Measurements from ENCODE around the gene PTPRN2.

Gene PTPRN2

GRCh38 chr7:157977717-157978496 is 609.7 kb downstream of the PTPRN2 start:
- no peak for DNase-seq

- no peak for DNase-seq
Measured at GRCh38 chr7:157977306-157977705, 610.3 kb downstream of the PTPRN2 start.

GRCh38 chr7:157976406-157976805 is 611.2 kb downstream of the PTPRN2 start:
- no peak for DNase-seq

- DNase-seq, result no peak
Measured at GRCh38 chr7:157975401-157976372, 611.9 kb downstream of the PTPRN2 start.

- no peak for DNase-seq
Measured at GRCh38 chr7:157974678-157975230, 612.9 kb downstream of the PTPRN2 start.

- DNase-seq, result no peak
Measured at GRCh38 chr7:157973971-157974677, 613.5 kb downstream of the PTPRN2 start.

- DNase-seq, result no peak
Measured at GRCh38 chr7:157972914-157973313, 614.7 kb downstream of the PTPRN2 start.

GRCh38 chr7:157971501-157971900 is 616.1 kb downstream of the PTPRN2 start:
- DNase-seq, result no peak

GRCh38 chr7:157970744-157971143 is 616.9 kb downstream of the PTPRN2 start:
- no peak for DNase-seq

- no peak for DNase-seq
Measured at GRCh38 chr7:157969995-157970394, 617.6 kb downstream of the PTPRN2 start.

- no peak for DNase-seq
Measured at GRCh38 chr7:157966490-157966889, 621.1 kb downstream of the PTPRN2 start.

GRCh38 chr7:157964521-157964920 is 623.1 kb downstream of the PTPRN2 start:
- no peak for DNase-seq

GRCh38 chr7:157964016-157964415 is 623.6 kb downstream of the PTPRN2 start:
- no peak for DNase-seq

GRCh38 chr7:157963526-157963925 is 624.1 kb downstream of the PTPRN2 start:
- DNase-seq, result no peak

- no peak for DNase-seq
Measured at GRCh38 chr7:157962458-157963306, 624.9 kb downstream of the PTPRN2 start.

- no peak for DNase-seq
Measured at GRCh38 chr7:157961731-157962457, 625.7 kb downstream of the PTPRN2 start.

GRCh38 chr7:157955348-157955999 is 632.1 kb downstream of the PTPRN2 start:
- no peak for DNase-seq

- DNase-seq, result no peak
Measured at GRCh38 chr7:157954901-157955300, 632.7 kb downstream of the PTPRN2 start.

- DNase-seq, result no peak
Measured at GRCh38 chr7:157952841-157953645, 634.6 kb downstream of the PTPRN2 start.
